Measurements from ENCODE around the gene NACC1. TPM values are rescaled to one million over a fixed set of nuclear protein-coding genes. Genes with fewer than 3 reads are reported as not detected.

The NACC1 gene
- total RNA-seq, 1 donor from 2014 or later: 35.4 TPM

GRCh38 chr19:13077240-13077639 lies 40.8 kb upstream of the NACC1 start:
- no peaks in the 10 kb centered on the region for H3K27me3 ChIP-seq (ENCODE audit: low read depth)
- H3K4me3 ChIP-seq: no peak overlapping the region
- H3K36me3 ChIP-seq: peaks cover 35% of the 10 kb centered on the region
- peaks cover 68% of the 10 kb centered on the region for H3K4me1 ChIP-seq
- DNase-seq: no peak
- intact Hi-C loops (cut with micrococcal nuclease): no loop called here
- no peak for TF ChIP-seq CTCF (IDR thresholded peaks at IDR 0.05; ENCODE audit: borderline replicate concordance)
- no peaks in the 10 kb centered on the region for H3K9me3 ChIP-seq (replicated peaks)
- H3K27ac ChIP-seq (replicated peaks): peak overlapping the region; percentile 86

- DNase-seq: no peak
- intact Hi-C loops (cut with micrococcal nuclease): no loop called here
- H3K27ac ChIP-seq (replicated peaks): peak overlapping the region; percentile 86
- no peaks in the 10 kb centered on the region for H3K27me3 ChIP-seq (ENCODE audit: low read depth)
- no peak overlapping the region for H3K4me3 ChIP-seq
- H3K9me3 ChIP-seq (replicated peaks): no peaks in the 10 kb centered on the region
- peaks cover 73% of the 10 kb centered on the region for H3K4me1 ChIP-seq
- TF ChIP-seq CTCF (IDR thresholded peaks at IDR 0.05; ENCODE audit: borderline replicate concordance): no peak
- H3K36me3 ChIP-seq: peaks cover 31% of the 10 kb centered on the region
Measured at GRCh38 chr19:13078381-13078780, 39.7 kb upstream of the NACC1 start.

- intact Hi-C loops (cut with micrococcal nuclease): no loop called here
- no peak for TF ChIP-seq CTCF (IDR thresholded peaks at IDR 0.05; ENCODE audit: borderline replicate concordance)
- H3K4me3 ChIP-seq: peak overlapping the region; percentile 14
- peaks cover 31% of the 10 kb centered on the region for H3K36me3 ChIP-seq
- no peaks in the 10 kb centered on the region for H3K9me3 ChIP-seq (replicated peaks)
- DNase-seq: no peak
- peak overlapping the region; percentile 86 for H3K27ac ChIP-seq (replicated peaks)
- H3K27me3 ChIP-seq (ENCODE audit: low read depth): no peaks in the 10 kb centered on the region
- peaks cover 74% of the 10 kb centered on the region for H3K4me1 ChIP-seq
Measured at GRCh38 chr19:13078897-13079541, 39.0 kb upstream of the NACC1 start.

GRCh38 chr19:13079542-13079986 lies 38.5 kb upstream of the NACC1 start:
- H3K4me1 ChIP-seq: peaks cover 80% of the 10 kb centered on the region
- no peak for TF ChIP-seq CTCF (IDR thresholded peaks at IDR 0.05; ENCODE audit: borderline replicate concordance)
- H3K27ac ChIP-seq (replicated peaks): peak overlapping the region; percentile 86
- H3K9me3 ChIP-seq (replicated peaks): no peaks in the 10 kb centered on the region
- H3K4me3 ChIP-seq: peak overlapping the region; percentile 14
- H3K27me3 ChIP-seq (ENCODE audit: low read depth): no peaks in the 10 kb centered on the region
- DNase-seq: no peak
- intact Hi-C loops (cut with micrococcal nuclease): no loop called here
- peaks cover 28% of the 10 kb centered on the region for H3K36me3 ChIP-seq

- Histone ChIP-seq H3K36me3 (peaks cover 20% of the 10 kb centered on the region), H3K4me1 (peaks cover 81% of the 10 kb centered on the region), H3K27ac (replicated peaks) (peak overlapping the region; percentile 66), H3K4me3 (no peak overlapping the region), H3K9me3 (replicated peaks) (no peaks in the 10 kb centered on the region), H3K27me3 (ENCODE audit: low read depth) (no peaks in the 10 kb centered on the region)
- intact Hi-C loops (cut with micrococcal nuclease): no loop called here
- peak; percentile 50 for TF ChIP-seq CTCF (IDR thresholded peaks at IDR 0.05; ENCODE audit: borderline replicate concordance)
- no peak for DNase-seq
Measured at GRCh38 chr19:13082192-13083007, 35.7 kb upstream of the NACC1 start.
